ENCODE measurements around the gene VIL1. TPM values are rescaled to one million over a fixed set of nuclear protein-coding genes. Genes with fewer than 3 reads are reported as not detected.

The VIL1 gene
- total and polyA plus RNA-seq, 9 of the 15 experiments (the other 6 are each of a cell fraction or from before 2014, with no cell fraction given) = 0.51 to 2.7 (median 1.2) TPM

DNA sequence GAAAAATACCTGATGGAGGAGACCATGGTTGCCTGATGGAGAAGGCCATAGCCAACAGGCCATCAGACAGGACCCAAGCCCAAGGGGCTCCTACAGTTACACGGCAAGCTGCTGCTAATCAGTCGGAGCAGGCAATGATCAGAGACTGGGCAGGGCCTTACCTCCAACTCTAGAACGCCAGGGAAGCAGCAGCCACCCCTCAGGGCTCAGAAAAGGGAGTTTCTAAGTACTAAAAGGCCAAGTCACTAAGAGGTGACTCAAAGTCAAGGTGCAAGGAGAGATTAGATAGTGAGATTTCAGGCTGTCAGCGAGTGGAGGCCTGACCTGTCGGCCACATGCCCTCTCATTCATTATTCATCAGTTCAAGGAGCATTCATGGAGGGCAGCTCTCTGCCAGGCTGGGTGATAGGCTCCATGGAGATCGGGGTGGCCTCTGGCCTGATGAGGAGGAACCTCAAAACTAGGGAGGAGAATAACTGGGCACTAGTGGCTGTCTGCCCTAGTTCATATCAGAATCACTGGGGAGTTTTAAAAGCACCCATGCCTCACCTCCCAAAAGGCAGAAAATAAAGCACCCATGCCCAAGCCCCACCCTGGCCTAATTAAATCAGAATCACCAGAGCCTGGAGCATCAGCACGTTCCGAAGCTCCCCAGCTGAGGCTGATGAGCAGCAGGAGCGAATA lies 3.6 kb downstream of the VIL1 start (continued):
- TF ChIP-seq NONO (IDR thresholded peaks at IDR 0.05; ENCODE audit: low read depth in 2 of 2, low read length in 1 of 2) (no peak), IRF2 (CRISPR knock-in tag; IDR thresholded peaks at IDR 0.05) (no peak), SMARCA5 (IDR thresholded peaks at IDR 0.05) (no peak), ZNF79 (CRISPR knock-in tag; IDR thresholded peaks at IDR 0.05; ENCODE audit: low read depth) (no peak), FOS (IDR thresholded peaks at IDR 0.05; ENCODE audit: extremely low read depth, insufficient read length) (peak; percentile 52), ZNF263 (CRISPR knock-in tag; IDR thresholded peaks at IDR 0.05; ENCODE audit: borderline replicate concordance) (no peak), HSF4 (CRISPR knock-in tag; IDR thresholded peaks at IDR 0.05; ENCODE audit: borderline replicate concordance) (no peak), ZNF24 (IDR thresholded peaks at IDR 0.05) (peak; percentile 21; the same call in 1 of the 2 replicates), PTTG1 (tag; IDR thresholded peaks at IDR 0.05; ENCODE audit: low read depth) (no peak), ZNF696 (CRISPR knock-in tag; conservative IDR thresholded peaks at IDR 0.05) (no peak), MTA2 (IDR thresholded peaks at IDR 0.05; ENCODE audit: low read depth) (peak; percentile 86), ZNF253 (CRISPR knock-in tag; conservative IDR thresholded peaks at IDR 0.05) (no peak), ZFP30 (CRISPR knock-in tag; IDR thresholded peaks at IDR 0.05; ENCODE audit: borderline replicate concordance) (no peak), COPS2 (conservative IDR thresholded peaks at IDR 0.05) (no peak)
- TF ChIP-seq, protein P1, sequence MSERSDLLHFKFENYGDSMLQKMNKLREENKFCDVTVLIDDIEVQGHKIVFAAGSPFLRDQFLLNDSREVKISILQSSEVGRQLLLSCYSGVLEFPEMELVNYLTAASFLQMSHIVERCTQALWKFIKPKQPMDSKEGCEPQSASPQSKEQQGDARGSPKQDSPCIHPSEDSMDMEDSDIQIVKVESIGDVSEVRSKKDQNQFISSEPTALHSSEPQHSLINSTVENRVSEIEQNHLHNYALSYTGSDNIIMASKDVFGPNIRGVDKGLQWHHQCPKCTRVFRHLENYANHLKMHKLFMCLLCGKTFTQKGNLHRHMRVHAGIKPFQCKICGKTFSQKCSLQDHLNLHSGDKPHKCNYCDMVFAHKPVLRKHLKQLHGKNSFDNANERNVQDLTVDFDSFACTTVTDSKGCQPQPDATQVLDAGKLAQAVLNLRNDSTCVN (CRISPR knock-in tag; IDR thresholded peaks at IDR 0.05) = no peak
- TF ChIP-seq, protein P2, sequence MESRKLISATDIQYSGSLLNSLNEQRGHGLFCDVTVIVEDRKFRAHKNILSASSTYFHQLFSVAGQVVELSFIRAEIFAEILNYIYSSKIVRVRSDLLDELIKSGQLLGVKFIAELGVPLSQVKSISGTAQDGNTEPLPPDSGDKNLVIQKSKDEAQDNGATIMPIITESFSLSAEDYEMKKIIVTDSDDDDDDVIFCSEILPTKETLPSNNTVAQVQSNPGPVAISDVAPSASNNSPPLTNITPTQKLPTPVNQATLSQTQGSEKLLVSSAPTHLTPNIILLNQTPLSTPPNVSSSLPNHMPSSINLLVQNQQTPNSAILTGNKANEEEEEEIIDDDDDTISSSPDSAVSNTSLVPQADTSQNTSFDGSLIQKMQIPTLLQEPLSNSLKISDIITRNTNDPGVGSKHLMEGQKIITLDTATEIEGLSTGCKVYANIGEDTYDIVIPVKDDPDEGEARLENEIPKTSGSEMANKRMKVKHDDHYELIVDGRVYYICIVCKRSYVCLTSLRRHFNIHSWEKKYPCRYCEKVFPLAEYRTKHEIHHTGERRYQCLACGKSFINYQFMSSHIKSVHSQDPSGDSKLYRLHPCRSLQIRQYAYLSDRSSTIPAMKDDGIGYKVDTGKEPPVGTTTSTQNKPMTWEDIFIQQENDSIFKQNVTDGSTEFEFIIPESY (CRISPR knock-in tag; IDR thresholded peaks at IDR 0.05) = no peak
- TF ChIP-seq, protein P3, sequence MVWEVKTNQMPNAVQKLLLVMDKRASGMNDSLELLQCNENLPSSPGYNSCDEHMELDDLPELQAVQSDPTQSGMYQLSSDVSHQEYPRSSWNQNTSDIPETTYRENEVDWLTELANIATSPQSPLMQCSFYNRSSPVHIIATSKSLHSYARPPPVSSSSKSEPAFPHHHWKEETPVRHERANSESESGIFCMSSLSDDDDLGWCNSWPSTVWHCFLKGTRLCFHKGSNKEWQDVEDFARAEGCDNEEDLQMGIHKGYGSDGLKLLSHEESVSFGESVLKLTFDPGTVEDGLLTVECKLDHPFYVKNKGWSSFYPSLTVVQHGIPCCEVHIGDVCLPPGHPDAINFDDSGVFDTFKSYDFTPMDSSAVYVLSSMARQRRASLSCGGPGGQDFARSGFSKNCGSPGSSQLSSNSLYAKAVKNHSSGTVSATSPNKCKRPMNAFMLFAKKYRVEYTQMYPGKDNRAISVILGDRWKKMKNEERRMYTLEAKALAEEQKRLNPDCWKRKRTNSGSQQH (CRISPR knock-in tag; IDR thresholded peaks at IDR 0.05) = peak; percentile 47; the same call in 1 of the 2 replicates
- TF ChIP-seq, protein P4, sequence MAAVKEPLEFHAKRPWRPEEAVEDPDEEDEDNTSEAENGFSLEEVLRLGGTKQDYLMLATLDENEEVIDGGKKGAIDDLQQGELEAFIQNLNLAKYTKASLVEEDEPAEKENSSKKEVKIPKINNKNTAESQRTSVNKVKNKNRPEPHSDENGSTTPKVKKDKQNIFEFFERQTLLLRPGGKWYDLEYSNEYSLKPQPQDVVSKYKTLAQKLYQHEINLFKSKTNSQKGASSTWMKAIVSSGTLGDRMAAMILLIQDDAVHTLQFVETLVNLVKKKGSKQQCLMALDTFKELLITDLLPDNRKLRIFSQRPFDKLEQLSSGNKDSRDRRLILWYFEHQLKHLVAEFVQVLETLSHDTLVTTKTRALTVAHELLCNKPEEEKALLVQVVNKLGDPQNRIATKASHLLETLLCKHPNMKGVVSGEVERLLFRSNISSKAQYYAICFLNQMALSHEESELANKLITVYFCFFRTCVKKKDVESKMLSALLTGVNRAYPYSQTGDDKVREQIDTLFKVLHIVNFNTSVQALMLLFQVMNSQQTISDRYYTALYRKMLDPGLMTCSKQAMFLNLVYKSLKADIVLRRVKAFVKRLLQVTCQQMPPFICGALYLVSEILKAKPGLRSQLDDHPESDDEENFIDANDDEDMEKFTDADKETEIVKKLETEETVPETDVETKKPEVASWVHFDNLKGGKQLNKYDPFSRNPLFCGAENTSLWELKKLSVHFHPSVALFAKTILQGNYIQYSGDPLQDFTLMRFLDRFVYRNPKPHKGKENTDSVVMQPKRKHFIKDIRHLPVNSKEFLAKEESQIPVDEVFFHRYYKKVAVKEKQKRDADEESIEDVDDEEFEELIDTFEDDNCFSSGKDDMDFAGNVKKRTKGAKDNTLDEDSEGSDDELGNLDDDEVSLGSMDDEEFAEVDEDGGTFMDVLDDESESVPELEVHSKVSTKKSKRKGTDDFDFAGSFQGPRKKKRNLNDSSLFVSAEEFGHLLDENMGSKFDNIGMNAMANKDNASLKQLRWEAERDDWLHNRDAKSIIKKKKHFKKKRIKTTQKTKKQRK (IDR thresholded peaks at IDR 0.05; ENCODE audit: borderline replicate concordance, low read depth, low read length) = no peak
- TF ChIP-seq, protein P5, sequence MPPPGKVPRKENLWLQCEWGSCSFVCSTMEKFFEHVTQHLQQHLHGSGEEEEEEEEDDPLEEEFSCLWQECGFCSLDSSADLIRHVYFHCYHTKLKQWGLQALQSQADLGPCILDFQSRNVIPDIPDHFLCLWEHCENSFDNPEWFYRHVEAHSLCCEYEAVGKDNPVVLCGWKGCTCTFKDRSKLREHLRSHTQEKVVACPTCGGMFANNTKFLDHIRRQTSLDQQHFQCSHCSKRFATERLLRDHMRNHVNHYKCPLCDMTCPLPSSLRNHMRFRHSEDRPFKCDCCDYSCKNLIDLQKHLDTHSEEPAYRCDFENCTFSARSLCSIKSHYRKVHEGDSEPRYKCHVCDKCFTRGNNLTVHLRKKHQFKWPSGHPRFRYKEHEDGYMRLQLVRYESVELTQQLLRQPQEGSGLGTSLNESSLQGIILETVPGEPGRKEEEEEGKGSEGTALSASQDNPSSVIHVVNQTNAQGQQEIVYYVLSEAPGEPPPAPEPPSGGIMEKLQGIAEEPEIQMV (tag; conservative IDR thresholded peaks at IDR 0.05; ENCODE audit: low read depth) = no peak

All from K562 (cell line).